Activated CD4-positive, alpha-beta T cell treated with anti-CD3 and anti-CD28 coated beads for 36 hours (primary cell): ENCODE measurements around the gene PADI1. TPM values are rescaled to one million over a fixed set of nuclear protein-coding genes. Genes with fewer than 3 reads are reported as not detected.

Experiments
- ATAC-seq: fragments of 200-7000 bp; cut with Tn5 transposase; one replicate; pipeline ENCODE4 v1.10.0; 2021; ENCODE audit warnings: mild to moderate bottlenecking, moderate library complexity
- CTCF ChIA-PET: fragments of 350-600 bp; sonication (Branson Sonifier 250); formaldehyde crosslinking; loops from one replicate; lab custom pipeline; 2021; ENCODE audit warnings: antibody characterized with exemption; lab: Charles Lee
- POLR2A ChIA-PET: fragments of 350-600 bp; sonication (Branson Sonifier 250); formaldehyde crosslinking; loops from one replicate; lab custom pipeline; 2021; ENCODE audit warnings: antibody characterized with exemption, inconsistent platforms; lab: Charles Lee
- DNase-seq: peaks from one replicate; pipeline ENCODE4 v3.0.0-alpha.2; 2020
- H3K27ac Mint-ChIP-seq: one replicate; pipeline ENCODE4 v1.8.0; 2021; ENCODE audit warnings: mixed read lengths
- H3K27me3 Mint-ChIP-seq: one replicate; pipeline ENCODE4 v1.8.0; 2021; ENCODE audit warnings: mixed read lengths
- H3K36me3 Mint-ChIP-seq: one replicate; pipeline ENCODE4 v1.8.0; 2021; ENCODE audit warnings: low read depth, mixed read lengths
- H3K4me1 Mint-ChIP-seq: one replicate; pipeline ENCODE4 v1.8.0; 2021; ENCODE audit warnings: mixed read lengths
- H3K4me3 Mint-ChIP-seq: one replicate; pipeline ENCODE4 v1.8.0; 2021; ENCODE audit warnings: mild to moderate bottlenecking, moderate library complexity, mixed read lengths
- H3K9me3 Mint-ChIP-seq: one replicate; pipeline ENCODE4 v1.8.0; 2021; ENCODE audit warnings: low read depth, mixed read lengths
- intact Hi-C, 2 experiments: fragments of 100-400 bp; cut with DNase I in 1 of 2; cut with micrococcal nuclease in 1 of 2; formaldehyde crosslinking; loops; one replicate each; pipeline versions ENCODE4 v1.14.2 to v1.15.1; 2022 to 2024; cut with DNase I, micrococcal nuclease
- total RNA-seq, 2 experiments: library from RNA; stranded (reverse); gene quantifications; one replicate each; pipeline ENCODE4 v1.2.3, GENCODE V29; 2021

The PADI1 gene
- total RNA-seq, 2 experiments from 2014 or later = not detected

DNA sequence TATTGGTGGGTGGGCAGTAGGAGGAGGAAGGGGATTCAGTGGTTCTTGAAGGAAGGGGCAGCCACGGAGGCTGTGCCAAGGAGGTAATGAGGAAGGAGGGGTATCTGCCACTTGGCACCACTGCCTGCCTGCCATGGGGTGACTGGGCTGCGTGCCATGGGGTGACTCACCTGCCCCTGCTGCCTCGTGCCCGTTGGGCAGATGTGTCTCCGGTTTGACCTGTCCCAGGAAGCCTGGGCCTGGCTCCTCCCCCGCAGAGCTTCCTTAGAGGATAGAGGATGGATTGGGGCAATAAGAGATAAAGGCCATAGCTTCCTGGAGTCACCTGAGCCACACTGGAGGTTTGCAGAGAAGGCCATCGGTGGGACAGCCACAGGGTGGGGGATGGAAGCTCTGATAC is 45.7 kb downstream of the PADI1 start:
- intact Hi-C loops = no loop called here
- ATAC-seq (no peak), DNase-seq (no peak)
- no peak overlapping the region for H3K27ac Mint-ChIP-seq
- POLR2A ChIA-PET = no interaction called here
- H3K9me3 Mint-ChIP-seq = no peaks in the 10 kb centered on the region
- H3K4me3 Mint-ChIP-seq = no peak overlapping the region
- H3K27me3 Mint-ChIP-seq = peaks cover 4% of the 10 kb centered on the region
- H3K36me3 Mint-ChIP-seq = no peaks in the 10 kb centered on the region
- H3K4me1 Mint-ChIP-seq = no peaks in the 10 kb centered on the region
- CTCF ChIA-PET = no interaction called here

DNA sequence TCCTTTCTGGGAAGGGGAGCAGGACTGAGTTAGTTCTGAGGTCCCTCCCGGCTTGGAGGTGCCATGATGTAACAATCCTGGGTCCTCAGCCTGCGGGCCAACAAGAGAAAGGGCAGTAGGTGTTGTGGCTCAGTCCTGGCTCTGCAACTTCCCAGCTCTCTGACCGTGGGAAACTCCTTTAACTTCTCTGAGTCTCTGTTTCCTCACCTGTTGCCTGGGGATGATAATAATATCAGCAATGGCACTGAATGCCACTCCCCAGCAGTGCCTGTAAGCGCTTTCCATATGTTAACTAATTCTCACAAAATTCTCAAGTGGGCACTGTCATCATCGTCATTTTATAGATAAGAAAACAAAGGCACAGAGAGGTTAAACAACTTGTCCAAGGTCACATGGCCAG is 46.3 kb downstream of the PADI1 start:
- no peaks in the 10 kb centered on the region for H3K36me3 Mint-ChIP-seq
- ChIA-PET CTCF (no interaction called here), POLR2A (no interaction called here)
- DNase-seq (no peak), ATAC-seq (no peak)
- no peaks in the 10 kb centered on the region for H3K9me3 Mint-ChIP-seq
- H3K27ac Mint-ChIP-seq = no peak overlapping the region
- intact Hi-C loops = no loop called here
- peaks cover 4% of the 10 kb centered on the region for H3K27me3 Mint-ChIP-seq
- H3K4me3 Mint-ChIP-seq = no peak overlapping the region
- no peaks in the 10 kb centered on the region for H3K4me1 Mint-ChIP-seq

DNA sequence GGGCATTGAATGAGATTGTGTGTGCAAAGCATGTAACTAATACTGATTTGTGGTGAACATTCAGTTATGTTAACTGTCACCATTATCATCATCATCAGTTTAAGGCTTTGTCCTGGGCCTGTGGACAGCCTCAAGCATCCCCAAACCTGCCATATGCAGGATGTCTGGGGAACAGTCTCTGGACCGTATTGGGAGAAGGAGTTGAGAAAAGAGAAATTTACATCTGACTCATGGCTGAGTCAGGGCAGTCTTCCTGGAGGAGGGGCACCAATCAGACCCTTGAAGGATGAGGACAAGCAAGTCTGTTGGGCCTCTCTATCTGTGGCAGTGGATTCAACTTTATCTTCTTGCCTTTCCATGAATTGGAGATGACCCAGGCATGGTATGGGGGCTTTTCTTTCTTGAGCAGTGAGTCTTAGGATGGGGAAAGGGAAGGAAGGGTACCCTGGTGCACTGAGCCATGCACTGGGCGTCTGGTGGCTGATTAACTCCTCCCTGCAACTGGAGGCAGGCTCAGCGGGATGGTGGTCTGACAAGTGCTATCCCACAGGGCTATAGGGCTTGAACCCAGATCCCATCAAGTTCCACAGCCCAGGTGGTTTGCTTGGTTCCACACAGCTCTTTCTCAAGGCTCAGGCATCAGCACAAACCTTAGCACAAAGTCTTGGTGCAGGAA is 46.9 kb downstream of the PADI1 start:
- intact Hi-C loops = no loop called here
- H3K4me3 Mint-ChIP-seq = no peak overlapping the region
- H3K27ac Mint-ChIP-seq = no peak overlapping the region
- no peak for DNase-seq
- POLR2A ChIA-PET = no interaction called here
- H3K36me3 Mint-ChIP-seq = no peaks in the 10 kb centered on the region
- H3K27me3 Mint-ChIP-seq = peaks cover 4% of the 10 kb centered on the region
- no peaks in the 10 kb centered on the region for H3K9me3 Mint-ChIP-seq
- H3K4me1 Mint-ChIP-seq = no peaks in the 10 kb centered on the region
- CTCF ChIA-PET = no interaction called here
- ATAC-seq = no peak

DNA sequence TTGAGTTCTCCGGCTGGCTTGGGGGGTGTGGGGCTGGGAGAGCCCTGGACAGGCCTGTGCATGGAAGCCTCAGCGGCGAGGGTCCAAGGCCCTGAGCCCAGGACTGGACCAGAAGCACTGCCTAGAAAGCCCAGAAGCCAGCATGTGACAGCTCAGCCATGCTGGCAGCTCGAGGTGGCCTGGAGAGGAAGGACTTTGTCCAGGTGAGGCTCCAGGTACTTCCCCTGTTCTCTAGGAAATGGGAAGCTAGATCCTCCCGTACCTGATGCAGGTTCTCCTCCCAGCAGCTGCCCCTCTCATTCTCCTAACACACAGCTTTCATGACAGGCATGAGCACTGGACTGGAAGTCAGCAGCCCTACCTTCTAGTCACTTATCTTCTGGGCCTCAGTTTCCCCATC is 50.4 kb downstream of the PADI1 start:
- peaks cover 4% of the 10 kb centered on the region for H3K27me3 Mint-ChIP-seq
- no peak for ATAC-seq
- no peak overlapping the region for H3K27ac Mint-ChIP-seq
- H3K4me3 Mint-ChIP-seq = no peak overlapping the region
- no peaks in the 10 kb centered on the region for H3K36me3 Mint-ChIP-seq
- POLR2A ChIA-PET = no interaction called here
- H3K9me3 Mint-ChIP-seq = no peaks in the 10 kb centered on the region
- CTCF ChIA-PET = interaction anchor here (1.0 kb wide), 1 partner anchor 8 kb away, joined by 5 read pairs; no protein-coding TSS in a partner anchor
- no peak for DNase-seq
- H3K4me1 Mint-ChIP-seq = no peaks in the 10 kb centered on the region
- intact Hi-C loops = no loop called here

DNA sequence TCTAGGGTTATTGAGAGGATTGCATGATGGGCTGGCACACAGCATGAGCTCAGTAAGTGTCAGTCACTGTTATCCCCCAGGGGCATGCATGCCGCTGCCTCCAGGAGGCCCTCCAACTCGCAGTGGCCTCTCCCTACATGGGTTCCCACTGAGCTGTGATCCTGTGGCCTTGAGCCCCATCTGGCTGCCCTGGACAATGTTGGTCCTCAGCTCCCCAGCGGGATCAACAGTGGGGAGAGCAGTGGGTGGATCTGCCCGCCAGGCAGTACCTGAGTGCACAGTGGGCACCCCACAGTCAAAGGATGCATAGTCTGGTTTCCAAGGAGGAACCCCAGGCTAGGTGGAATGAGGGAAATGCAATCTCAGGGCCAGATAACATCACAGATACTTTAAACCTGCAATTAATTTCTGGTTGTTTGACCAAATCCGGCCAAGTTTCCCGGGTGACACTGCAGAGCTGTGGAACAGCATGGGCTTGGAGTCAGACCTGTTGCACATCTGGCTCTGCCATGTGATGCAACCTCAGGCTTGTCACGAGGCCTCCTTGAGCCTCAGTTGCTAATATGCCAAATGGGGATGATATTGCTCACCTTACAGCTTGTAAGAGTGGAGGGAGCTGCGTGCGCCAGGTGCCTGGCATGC is 53.3 kb downstream of the PADI1 start:
- no peak for ATAC-seq
- Mint-ChIP-seq H3K27ac (no peak overlapping the region), H3K4me3 (no peak overlapping the region), H3K4me1 (no peaks in the 10 kb centered on the region), H3K36me3 (no peaks in the 10 kb centered on the region), H3K9me3 (no peaks in the 10 kb centered on the region), H3K27me3 (peaks cover 3% of the 10 kb centered on the region)
- no peak for DNase-seq
- ChIA-PET CTCF (interaction anchor here (0.6 to 1.2 kb wide), 3 partner anchors 21 to 219 kb away, joined by 3 to 5 read pairs (median 3); no protein-coding TSS in a partner anchor), POLR2A (no interaction called here)
- intact Hi-C loops = no loop called here

DNA sequence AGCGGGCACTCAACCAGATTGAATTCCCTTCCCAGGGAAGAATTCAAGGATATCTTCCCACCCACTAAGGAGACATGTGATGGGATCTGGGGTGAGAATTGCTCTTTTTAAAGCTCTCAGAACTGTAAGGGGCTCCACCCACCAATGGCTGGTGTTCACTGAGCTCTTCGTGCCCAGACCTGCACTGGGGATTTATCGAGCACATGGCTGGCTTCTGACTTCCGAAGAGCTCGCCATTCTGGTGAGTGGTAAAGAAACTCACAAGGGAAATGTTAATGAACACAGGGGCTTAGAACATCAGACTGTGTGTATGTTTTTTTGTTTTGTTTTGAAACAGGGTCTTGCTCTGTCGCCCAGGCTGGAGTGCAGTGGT is 53.8 kb downstream of the PADI1 start:
- no peak overlapping the region for H3K27ac Mint-ChIP-seq
- peaks cover 3% of the 10 kb centered on the region for H3K27me3 Mint-ChIP-seq
- POLR2A ChIA-PET = interaction anchor here (0.6 kb wide), 1 partner anchor 691 kb away, joined by 7 read pairs; no protein-coding TSS in a partner anchor
- DNase-seq (no peak), ATAC-seq (no peak)
- intact Hi-C loops = no loop called here
- H3K36me3 Mint-ChIP-seq = no peaks in the 10 kb centered on the region
- H3K9me3 Mint-ChIP-seq = no peaks in the 10 kb centered on the region
- H3K4me3 Mint-ChIP-seq = no peak overlapping the region
- H3K4me1 Mint-ChIP-seq = no peaks in the 10 kb centered on the region
- CTCF ChIA-PET = interaction anchor here (0.6 to 1.2 kb wide), 2 partner anchors 22 to 218 kb away, joined by 3 to 5 read pairs; no protein-coding TSS in a partner anchor

DNA sequence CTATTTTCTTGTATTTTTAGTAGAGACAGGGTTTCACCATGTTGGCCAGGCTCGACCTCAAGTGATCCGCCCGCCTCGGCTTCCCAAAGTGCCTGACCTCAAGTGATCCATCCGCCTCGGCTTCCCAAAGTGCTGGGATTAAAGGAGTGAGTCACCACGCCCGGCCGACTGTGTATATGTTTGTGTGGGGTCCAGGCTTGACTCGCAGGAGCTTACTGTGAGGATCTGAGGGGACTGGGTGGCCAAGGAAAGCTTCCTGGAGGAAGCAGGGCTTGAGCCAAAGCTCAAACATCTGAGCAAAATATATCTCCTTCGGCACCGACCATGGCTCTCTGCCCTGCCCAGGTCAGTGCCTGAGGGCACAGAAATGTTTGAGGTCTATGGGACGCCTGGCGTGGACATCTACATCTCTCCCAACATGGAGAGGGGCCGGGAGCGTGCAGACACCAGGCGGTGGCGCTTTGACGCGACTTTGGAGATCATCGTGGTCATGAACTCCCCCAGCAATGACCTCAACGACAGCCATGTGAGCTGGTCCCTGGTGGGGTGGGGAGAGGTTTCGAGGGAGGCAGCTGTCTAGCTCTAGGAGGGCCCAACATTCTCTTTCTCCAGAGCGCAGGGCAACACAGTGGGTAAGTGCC is 54.4 kb downstream of the PADI1 start:
- H3K4me3 Mint-ChIP-seq = no peak overlapping the region
- H3K4me1 Mint-ChIP-seq = no peaks in the 10 kb centered on the region
- ATAC-seq (no peak), DNase-seq (no peak)
- no peaks in the 10 kb centered on the region for H3K36me3 Mint-ChIP-seq
- no peak overlapping the region for H3K27ac Mint-ChIP-seq
- H3K27me3 Mint-ChIP-seq = peaks cover 3% of the 10 kb centered on the region
- ChIA-PET POLR2A (interaction anchor here (0.6 kb wide), 1 partner anchor 690 kb away, joined by 7 read pairs; no protein-coding TSS in a partner anchor), CTCF (interaction anchor here (0.7 to 1.2 kb wide), 3 partner anchors 23 to 133 kb away, joined by 3 to 5 read pairs (median 4); no protein-coding TSS in a partner anchor)
- intact Hi-C loops = no loop called here
- no peaks in the 10 kb centered on the region for H3K9me3 Mint-ChIP-seq

DNA sequence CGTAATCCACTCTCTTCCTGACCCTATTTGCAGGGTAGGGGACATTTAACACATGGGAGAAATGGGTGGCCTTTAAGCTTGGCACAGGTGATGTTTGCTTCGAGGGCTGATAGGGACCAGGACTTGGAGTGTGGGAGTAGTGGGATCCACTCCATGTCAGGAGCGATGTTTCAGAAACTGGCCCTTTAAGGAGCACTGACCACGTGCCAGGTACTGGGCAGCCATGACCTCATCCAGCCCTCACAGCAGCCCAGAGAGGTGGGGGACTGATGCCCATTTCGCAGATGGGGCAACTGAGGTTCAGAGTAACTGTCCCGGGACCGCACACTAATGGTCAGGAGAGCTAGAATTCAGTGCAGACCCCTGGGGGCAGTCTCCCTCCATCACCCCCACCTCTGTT is 55.3 kb downstream of the PADI1 start:
- Mint-ChIP-seq H3K36me3 (no peaks in the 10 kb centered on the region), H3K4me3 (no peak overlapping the region), H3K27me3 (peaks cover 3% of the 10 kb centered on the region), H3K9me3 (no peaks in the 10 kb centered on the region), H3K27ac (no peak overlapping the region), H3K4me1 (no peaks in the 10 kb centered on the region)
- ChIA-PET POLR2A (no interaction called here), CTCF (no interaction called here)
- no peak for ATAC-seq
- DNase-seq = no peak
- intact Hi-C loops = no loop called here

DNA sequence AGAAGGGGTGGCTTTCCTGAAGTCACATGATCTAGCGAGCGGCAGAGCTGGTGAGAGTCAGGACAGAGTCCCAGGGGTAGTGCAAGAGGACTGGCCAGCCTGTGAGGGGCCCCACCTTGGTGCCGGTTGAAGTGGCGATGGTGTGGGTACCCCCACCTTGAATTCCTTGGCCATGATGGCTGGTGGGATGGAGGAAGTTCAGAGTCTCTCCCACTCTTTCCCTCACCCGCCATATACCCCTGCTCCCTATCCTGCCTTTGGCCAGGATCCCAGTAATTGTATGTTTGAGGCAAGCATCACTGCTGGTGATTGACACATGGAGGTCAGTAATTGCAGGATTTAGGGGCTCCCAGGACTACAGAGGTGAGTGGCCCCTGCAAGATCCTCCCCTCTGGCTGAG is 55.8 kb downstream of the PADI1 start:
- ChIA-PET CTCF (no interaction called here), POLR2A (interaction anchor here (0.5 kb wide), 1 partner anchor 272 kb away, joined by 3 read pairs; no protein-coding TSS in a partner anchor)
- ATAC-seq (no peak), DNase-seq (no peak)
- no peak overlapping the region for H3K27ac Mint-ChIP-seq
- intact Hi-C loops = no loop called here
- H3K36me3 Mint-ChIP-seq = no peaks in the 10 kb centered on the region
- no peaks in the 10 kb centered on the region for H3K4me1 Mint-ChIP-seq
- no peak overlapping the region for H3K4me3 Mint-ChIP-seq
- peaks cover 2% of the 10 kb centered on the region for H3K27me3 Mint-ChIP-seq
- no peaks in the 10 kb centered on the region for H3K9me3 Mint-ChIP-seq

DNA sequence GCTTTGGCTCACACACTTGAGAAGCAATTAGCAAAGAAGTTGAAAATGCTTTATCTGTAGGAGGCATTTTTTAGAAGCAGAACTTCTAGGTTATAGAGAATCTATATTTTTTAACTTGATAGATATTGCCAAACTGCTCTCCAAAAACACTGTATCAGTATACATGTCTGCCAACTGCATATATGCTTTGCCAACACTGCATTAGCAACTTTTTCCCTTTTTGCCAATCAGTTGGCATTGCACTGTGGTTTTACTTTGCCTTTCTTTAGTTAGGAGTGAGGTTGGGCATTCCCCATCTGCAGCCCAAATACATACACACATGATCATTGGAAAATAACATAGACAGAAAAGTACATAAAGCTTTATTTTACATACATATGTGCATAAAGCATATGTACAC is 59.0 kb downstream of the PADI1 start:
- H3K36me3 Mint-ChIP-seq = no peaks in the 10 kb centered on the region
- intact Hi-C loops = no loop called here
- no peak overlapping the region for H3K27ac Mint-ChIP-seq
- H3K4me3 Mint-ChIP-seq = no peak overlapping the region
- ChIA-PET CTCF (no interaction called here), POLR2A (no interaction called here)
- H3K27me3 Mint-ChIP-seq = no peaks in the 10 kb centered on the region
- H3K4me1 Mint-ChIP-seq = no peaks in the 10 kb centered on the region
- no peak for ATAC-seq
- DNase-seq = no peak
- no peaks in the 10 kb centered on the region for H3K9me3 Mint-ChIP-seq

DNA sequence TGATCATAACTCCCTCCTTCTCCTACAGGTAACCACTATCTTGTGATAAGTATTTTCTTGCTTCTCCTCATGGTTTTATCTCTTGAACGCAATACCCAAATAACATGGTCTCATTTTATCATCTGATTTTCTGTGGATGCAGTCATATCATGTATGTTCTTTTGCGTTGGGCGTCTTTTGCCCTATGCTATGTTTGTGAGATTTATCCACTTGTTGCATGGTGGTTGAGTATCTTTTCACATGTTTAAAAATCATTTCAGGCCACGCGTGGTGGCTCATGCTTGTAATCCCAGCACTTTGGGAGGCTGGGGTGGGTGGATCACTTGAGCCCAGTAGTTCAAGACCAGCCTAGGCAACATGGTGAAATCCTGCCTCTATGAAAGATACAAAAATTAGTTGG is 59.5 kb downstream of the PADI1 start:
- no peaks in the 10 kb centered on the region for H3K4me1 Mint-ChIP-seq
- intact Hi-C loops = no loop called here

DNA sequence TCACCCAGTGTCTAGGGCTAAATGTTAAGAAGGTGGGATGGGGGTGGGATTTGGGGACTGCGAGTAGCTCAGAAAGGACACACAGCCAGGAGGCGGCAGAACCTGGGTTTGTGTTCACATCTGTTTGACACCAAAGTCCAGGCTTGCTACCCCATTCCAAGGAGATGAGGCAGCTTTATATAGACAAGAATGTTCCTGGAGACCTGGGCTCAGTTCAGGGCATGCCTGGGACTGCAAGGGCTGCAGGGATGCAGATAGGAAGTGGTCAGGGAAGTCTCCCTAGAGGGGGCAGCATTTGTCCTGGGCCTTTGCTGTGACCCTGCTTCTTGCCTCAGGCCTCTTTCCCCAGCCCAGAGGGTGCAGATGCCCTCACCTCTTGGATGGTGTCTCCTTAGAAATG is 60.2 kb downstream of the PADI1 start:
- Mint-ChIP-seq H3K9me3 (no peaks in the 10 kb centered on the region), H3K4me1 (no peaks in the 10 kb centered on the region), H3K4me3 (no peak overlapping the region), H3K27ac (no peak overlapping the region), H3K36me3 (no peaks in the 10 kb centered on the region), H3K27me3 (no peaks in the 10 kb centered on the region)
- ChIA-PET CTCF (no interaction called here), POLR2A (no interaction called here)
- intact Hi-C loops = no loop called here
- ATAC-seq (no peak), DNase-seq (no peak)

More for the DNA sequence above, 59.5 kb downstream of the PADI1 start:
- Mint-ChIP-seq H3K4me3 (no peak overlapping the region), H3K27me3 (no peaks in the 10 kb centered on the region), H3K36me3 (no peaks in the 10 kb centered on the region), H3K27ac (no peak overlapping the region), H3K9me3 (no peaks in the 10 kb centered on the region)
- ChIA-PET CTCF (no interaction called here), POLR2A (no interaction called here)
- DNase-seq = no peak
- ATAC-seq = no peak
